GM21390 (cell line): ENCODE measurements around the gene ZMYND19.
"Not testable (repeated sequence)": the region's sequence is repeated elsewhere in the genome, so short reads cannot be mapped to it uniquely, and the experiment has no call there.

Source experiments
- ATAC-seq: cut with Tn5 transposase; IDR thresholded peaks from one replicate; pipeline ENCODE4 v1.9.1; 2021; ENCODE audit not compliant: unreplicated experiment

Gene ZMYND19

DNA sequence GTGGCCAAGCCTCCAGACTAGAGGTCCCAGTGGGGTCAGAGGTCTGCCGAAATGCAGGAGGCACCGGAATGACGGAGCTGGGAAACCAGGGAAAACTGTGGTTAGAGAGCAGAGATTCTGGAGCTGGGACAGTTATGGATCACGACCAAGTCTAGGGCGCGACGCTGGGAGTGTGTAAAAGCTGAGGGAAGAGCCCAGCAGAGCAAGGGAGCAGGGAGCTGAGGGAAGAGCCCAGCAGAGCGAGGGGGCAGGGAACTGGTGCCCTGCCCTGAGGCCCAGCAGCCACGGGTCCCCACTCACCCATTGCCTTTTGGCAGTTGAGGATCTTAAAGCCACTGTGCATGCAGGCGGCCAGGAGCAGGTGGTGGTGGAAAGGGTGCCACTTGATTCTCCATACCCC lies 26.2 kb downstream of the ZMYND19 start:
- no peak for ATAC-seq

DNA sequence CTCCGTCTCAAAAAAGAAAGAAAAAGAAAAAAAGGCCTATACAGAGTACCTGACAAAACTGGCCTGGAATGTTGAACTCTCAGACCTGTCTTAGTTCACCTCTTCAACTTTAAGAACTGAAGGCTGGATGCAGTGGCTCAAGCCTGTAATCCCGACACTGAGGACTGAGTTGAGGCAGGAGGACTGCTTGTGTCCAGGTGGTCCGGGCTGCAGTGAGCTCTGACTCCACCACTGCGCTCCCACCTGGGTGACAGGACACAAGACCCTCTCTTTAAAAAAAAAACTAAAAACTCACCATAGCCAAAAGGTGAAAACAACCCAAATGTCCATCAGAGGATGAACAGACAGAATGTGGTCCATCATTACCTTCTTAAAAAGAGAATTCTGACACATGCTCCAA lies 32.2 kb downstream of the ZMYND19 start:
- ATAC-seq: no peak

DNA sequence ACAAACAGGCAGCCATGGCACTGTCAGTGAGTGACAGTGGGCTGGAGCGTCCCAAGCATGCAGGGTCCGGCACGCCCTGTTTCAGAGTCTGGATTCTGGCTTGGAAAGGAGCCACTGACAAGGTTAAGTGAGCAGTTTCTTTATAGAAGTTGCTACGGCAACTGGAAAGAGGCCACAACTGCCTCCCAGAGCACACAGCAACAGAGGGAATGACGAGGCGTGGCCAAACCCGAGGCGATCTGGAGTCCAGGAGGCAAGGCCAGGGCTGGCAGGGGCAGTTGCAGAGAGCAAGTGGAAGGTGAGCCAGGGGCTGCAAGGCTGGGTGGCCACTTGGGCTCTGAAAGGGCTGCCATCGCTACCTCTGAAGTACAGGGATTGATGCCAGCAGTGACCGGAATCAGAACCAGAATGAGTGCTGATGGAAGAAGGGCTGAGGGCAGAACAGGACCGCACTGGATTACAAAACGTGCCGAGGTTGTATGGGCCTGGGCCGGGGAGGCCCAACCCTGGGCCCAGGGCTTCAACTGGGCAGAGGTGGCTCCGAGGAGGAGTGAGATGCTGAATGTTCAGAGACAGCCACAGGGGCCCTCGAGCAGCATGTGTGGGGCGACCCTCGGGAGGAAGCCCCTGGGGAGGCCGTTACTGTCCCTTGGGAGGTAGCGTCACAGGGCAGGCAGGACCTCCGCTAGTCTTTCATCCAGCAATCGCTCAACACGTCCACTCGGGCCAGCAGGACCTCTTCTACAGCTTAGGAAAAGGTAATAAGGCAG lies 34.1 kb downstream of the ZMYND19 start:
- ATAC-seq: no peak

DNA sequence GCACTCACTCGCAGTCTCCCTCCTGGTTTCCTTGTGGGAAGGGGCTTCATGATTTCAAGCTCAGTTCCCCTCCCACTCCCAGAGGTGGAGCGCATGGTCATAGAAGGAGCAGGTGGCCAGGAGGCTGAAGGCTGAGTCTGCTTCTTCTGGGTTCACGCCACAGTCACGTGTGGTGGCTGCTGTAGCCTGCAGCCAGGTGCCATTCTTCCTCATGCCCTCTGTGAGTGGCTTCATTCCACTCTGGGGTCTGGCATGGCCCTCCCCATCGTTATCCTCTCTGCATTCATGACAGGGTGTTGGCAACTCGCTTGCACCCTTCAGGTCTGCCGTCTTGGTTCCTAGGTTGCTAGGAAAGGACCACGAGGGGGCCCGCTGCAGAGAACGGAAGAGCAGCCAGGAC lies 35.1 kb downstream of the ZMYND19 start:
- no peak for ATAC-seq

DNA sequence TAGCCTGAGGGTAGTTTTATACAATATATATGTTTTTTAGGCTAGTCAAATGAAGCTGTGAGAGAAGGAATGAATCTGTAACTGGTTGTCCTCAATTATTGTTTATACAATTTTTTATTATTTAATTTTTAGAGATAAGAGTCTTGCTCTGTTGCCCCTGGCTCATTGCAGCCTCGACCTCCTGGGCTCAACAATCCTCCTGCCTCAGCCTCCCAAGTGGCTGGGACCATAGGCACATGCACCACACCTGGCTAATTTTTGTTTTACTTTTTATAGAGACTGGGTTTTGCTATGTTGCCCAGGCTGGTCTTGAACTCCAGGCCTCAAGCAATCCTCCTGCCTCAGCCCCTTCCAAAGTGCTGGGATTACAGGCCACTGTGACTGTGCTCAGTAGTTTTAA lies 36.0 kb downstream of the ZMYND19 start:
- ATAC-seq: no peak

DNA sequence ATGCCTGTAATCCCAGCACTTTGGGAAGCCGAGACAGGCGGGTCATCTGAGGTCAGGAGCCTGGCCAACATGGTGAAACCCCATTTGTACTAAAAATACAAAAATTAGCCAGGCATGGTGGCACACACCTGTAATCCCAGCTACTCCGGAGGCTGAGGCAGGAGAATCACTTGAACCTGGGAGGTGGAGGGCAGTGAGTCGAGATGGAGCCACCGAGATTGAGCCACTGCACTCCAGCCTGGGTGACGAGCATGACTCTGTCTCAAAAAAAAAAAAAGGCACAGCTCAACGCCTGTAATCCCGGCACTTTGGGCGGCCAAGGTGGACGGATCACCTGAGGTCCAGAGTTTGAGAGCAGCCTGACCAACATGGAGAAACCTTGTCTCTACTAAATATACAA lies 36.7 kb downstream of the ZMYND19 start:
- ATAC-seq: not testable (repeated sequence)

DNA sequence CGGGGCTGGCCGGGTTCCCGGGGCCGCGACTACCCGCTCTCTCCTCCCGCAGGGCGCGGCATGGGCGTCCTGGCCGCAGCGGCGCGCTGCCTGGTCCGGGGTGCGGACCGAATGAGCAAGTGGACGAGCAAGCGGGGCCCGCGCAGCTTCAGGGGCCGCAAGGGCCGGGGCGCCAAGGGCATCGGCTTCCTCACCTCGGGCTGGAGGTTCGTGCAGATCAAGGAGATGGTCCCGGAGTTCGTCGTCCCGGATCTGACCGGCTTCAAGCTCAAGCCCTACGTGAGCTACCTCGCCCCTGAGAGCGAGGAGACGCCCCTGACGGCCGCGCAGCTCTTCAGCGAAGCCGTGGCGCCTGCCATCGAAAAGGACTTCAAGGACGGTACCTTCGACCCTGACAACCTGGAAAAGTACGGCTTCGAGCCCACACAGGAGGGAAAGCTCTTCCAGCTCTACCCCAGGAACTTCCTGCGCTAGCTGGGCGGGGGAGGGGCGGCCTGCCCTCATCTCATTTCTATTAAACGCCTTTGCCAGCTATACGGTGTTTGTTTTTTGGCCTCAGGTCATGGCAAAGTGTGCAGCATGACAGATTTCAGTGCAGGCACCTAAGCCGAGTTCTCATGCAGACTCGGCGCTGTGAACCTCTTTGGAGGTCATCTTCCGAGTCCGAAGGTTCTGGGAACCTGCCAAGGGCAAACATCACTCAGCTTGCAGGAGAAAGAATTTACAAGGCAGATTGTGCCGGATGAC lies 38.1 kb downstream of the ZMYND19 start:
- peak; percentile 15 for ATAC-seq

DNA sequence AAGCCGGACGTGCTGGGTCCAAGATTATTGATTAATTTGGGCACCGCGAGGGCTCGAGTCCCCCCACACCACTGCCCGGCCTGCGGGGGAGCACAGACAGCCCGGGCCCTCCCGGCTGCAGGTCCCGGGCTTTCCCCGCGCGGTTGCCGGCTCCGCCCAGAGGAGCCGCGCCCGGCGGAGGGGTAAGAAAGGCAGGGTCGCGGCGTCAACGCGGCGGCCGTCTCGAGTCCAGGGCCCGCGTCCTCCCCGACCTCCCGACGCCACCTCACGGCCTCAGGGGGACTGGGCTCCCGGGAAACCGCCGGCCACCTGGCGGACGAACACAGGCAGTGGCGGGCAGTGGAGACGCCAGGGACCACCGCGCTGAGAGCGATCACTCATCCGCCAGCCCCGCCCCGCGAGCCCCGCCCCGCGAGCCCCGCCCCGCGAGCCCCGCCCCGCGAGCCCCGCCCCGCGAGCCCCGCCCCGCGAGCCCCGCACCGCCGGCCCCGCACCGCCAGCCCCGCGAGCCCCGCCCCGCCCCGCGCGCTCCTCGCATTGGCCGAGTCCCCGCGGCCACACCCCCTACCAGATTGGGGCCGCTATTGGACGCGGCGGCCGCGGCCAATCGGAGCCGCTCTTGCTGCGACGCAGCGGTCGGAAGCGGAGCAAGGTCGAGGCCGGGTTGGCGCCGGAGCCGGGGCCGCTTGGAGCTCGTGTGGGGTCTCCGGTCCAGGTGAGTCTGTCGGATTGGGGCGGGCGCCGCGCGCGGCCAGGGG lies 38.9 kb downstream of the ZMYND19 start, which contains the start of gene MRPL41:
Gene MRPL41, plus strand, starts transcription at position 616 of the 758 bp plus-strand sequence. CDS start 203 bp downstream, outside the sequence.
- ATAC-seq: peak; percentile 84

DNA sequence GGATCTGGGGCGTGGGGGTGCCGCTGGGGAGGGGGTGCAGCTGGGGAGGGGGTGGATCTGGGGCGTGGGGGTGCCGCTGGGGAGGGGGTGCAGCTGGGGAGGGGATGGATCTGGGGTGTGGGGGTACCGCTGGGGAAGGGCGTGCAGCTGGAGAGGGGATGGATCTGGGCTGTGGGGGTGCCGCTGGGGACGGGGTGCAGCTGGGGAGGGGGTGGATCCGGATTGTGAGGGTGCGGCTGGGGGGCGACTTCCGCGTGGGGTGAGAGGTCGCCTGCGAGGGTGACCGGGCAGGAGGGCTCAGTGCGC lies 39.4 kb downstream of the ZMYND19 start:
- ATAC-seq: not testable (repeated sequence)

DNA sequence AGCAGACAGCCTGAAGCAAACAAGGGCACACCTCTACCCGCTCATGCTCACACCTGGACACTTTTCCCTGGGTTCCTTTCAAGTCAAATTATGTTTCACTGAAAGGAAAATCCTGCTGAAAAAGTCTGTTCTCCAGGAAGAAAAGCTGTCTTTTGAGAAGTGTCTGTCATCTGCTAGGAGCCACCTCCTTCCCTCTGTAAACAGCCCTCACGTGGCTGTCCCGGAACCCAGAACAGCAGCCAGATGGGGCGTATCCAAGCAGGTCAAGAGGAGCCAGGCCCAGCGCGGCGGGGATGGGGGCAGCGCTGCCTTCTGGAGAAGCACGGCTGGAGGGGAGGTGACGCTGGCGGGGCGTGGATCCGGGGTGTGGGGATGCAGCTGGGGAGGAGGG lies 40.1 kb downstream of the ZMYND19 start, which contains the start of gene PNPLA7:
Gene PNPLA7, minus strand, starts transcription at position 172 of the 391 bp plus-strand sequence. CDS start 205 bp downstream, outside the sequence.
- no peak for ATAC-seq

DNA sequence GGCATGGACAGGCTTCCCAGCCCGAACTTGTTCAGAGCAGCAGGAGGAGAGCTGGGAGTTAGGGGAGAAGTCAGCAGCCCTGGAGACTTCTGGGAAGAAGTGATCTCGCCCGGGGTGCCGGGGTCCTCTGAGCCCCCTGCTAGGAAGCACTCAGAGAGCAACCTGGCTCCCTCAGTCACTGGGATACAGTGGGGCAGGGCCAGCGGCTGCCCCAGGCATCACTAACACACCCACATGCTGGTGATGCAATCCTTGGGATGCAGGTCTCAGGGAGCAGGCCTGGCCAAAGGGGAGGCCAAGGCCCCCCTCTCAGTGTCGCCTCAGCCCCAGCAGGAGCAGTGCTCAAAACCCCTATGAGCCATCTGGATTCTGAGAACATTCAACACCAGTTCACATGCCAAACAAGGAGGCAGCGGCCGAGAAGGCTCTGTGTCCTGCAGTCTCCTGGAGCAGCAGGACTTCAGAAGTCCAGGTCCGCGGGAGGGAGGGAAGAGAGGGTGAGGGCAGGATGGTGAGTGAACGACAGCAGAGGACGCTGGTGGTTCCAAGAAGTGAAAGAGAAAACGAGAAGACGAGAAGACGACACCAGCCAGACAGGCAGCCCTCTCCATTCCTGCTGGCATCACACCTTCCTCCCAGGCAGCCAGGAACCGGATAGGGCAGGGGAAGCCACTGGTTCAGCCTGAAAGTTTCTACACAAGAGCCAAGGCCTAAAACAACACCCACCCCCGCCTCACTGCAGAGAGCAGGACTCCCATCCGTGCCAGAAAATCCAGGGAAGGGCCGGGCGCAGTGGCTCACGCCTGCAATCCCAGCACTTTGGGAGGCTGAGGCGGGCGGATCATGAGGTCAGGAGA lies 42.4 kb downstream of the ZMYND19 start:
- no peak for ATAC-seq

DNA sequence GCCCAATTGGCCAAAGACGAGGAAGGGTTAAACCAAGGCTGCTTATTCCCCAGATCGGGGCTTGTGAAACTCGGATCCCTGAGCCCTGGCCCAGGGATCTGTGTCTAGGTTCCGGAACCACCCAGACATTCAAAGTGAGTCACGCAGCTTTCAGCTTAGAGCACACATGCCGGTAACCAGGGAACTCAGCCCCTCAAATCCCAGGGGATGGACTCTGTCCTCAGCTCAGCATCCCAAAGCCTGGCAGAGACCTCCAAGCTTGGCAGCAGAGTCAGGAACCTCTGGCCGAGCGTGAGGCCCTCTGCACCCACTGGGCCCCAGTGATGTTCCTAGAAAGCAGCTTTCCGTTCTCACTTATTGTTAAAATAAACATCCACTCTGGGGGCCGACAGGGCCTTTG lies 45.2 kb downstream of the ZMYND19 start:
- no peak for ATAC-seq

DNA sequence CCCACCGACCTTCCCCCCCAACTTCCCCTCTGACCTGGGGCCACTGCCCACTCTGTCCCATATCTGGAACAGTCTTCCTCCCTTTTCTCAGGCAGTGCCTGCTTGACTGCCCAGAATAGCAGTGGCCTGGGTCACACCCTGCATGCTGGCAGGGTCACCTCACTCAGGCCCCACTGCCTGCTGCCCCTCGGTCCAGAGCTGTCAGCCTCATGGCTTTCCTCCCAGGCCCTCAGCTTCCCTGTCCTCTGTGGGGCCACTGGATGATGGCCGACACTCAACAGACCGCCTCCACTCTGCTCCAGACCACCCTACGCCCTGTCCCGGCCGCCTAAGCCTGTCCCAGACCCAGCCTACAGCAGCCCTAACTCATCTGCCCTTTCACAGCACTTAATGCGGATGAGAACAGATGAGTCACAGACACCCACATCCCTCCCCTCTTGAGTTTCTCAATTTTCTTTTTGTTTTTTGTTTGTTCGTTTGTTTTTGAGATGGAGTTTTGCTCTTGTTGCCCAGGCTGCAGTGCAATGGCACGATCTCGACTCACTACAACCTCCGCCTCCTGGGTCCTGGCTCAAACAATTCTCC lies 46.0 kb downstream of the ZMYND19 start:
- no peak for ATAC-seq

DNA sequence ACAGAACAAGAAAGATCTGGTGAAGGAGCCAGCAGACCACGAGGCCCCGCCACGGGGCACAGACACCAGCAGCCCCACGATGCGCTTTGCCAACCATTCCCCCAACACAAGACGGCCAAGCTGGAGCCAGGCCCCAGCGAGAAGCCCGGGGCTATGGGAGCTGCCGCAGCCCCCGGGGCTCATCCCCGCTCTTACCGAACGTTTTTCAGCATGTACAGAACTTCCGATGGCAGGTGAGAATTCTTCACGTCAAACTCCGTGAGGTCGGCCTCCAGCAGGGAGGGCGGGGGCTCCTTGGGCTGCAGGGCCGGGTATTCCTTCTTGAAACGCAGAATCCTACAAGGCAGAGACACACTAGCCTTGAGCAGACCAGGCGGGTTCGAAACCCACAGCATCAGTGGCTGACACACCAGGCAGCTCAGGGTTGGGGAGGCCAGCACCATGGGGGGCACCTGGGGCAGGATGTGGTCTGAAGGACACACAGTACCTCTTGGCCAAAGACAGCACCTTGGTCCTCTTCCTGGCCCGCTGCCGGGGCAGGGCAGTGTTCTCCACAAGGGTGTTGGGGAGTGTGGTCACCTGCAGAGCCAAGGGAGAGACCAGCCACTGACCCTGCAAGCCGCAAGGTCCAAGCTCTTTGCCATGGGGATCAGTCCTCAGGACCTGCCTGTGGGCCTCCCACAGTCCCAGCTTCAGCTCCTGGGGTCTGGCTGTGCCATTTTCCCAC lies 46.9 kb downstream of the ZMYND19 start:
- ATAC-seq: no peak

DNA sequence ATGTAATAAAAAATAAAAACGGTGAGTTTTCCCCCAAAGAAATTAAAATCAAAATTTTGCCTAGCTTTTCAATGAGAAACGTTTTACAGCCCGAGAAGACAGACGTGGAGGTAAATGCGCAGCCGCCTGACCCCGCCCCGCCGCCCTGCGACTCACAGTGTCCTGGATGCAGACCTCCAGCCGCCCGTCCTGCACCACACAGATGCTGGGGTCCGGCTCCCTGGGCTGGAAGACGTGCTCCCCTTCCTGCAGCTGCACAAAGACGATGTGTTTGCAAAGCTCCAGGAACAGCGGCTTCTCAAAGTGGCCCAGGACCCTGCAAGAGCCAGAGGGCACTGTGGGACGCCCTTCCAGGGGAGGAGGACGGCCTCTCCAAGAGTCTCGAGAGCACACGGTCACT lies 47.8 kb downstream of the ZMYND19 start:
- ATAC-seq: no peak

DNA sequence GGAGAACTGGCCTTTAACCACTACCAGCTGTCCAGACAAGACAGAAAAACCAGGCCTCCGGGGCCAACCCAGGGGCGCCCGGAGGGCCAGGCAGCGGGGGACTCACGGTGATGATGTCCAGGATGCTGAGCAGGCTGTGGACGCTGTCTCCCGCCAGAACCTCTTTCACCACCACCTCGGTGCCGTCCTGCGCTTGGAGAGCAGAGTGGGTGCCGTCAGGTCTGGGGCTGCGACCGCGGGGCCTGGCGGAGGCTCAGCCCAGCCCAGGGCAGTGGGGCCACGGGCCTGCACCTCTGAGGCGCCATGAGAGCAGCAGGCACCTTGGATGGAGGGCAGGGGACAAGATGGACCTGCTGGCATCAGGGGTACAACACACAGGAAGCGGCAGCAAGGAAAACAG lies 49.8 kb downstream of the ZMYND19 start:
- no peak for ATAC-seq

DNA sequence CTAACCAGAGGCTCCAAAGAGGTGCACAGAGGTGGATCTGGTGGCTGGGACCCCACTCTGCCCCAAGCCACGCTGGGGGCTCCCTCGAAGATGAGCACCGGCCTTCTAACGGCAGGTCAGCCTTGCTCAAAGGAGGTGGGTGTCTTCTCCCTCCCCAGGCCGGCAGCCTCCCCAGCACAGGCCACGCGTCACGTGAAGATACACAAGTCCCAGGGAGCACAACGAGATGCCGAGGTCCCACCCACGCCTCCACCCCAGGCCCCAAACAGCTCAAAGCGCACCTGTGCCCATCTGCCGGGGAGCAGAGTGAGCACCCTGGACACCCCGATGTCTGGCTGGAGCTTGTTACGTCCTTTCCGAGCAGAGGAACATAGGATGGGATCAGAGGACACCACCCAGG lies 52.3 kb downstream of the ZMYND19 start:
- ATAC-seq: no peak

DNA sequence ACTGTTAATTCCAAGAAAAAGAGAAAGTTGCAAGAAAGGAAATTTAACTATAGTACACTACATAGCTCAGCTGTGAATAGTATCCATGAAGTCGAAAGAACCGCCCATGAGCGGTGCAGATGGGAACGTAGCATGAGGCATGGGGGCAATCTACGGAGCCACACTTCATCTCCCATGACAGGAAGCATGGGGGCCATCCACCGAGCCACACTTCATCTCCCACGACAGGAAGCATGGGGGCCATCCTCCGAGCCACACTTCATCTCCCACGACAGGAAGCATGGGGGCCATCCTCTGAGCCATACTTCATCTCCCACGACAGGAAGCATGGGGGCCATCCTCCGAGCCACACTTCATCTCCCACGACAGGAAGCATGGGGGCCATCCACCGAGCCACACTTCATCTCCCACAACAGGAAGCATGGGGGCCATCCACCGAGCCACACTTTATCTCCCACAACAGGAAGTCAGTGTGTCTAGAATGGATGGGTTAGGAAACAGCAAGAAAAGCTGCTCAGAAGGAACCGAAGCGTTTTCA lies 53.6 kb downstream of the ZMYND19 start:
- ATAC-seq: not testable (repeated sequence)

DNA sequence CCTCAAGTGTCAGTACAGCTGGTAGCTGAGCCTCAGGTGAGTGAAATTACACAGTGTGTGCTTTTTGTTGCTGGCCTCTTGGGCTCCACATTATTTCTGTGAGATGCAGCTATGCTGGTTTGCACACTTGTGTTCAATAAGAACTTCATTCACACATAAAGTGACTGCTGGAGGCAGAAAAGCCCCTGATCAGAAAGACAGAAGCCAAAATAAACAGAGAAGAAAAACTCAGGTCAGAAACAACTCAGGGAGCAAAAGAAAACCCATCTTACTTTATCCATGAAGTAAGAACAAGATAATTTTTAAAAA lies 55.2 kb downstream of the ZMYND19 start:
- no peak for ATAC-seq
